ENCODE data around the gene DTHD1. TPM values are rescaled to one million over a fixed set of nuclear protein-coding genes. Genes with fewer than 3 reads are reported as not detected.

Gene DTHD1
- total RNA-seq, 1 donor from 2014 or later = not detected

GRCh38 chr4:36242629-36243354, 38.6 kb upstream of the DTHD1 start:
- no peak for TF ChIP-seq CTCF (conservative IDR thresholded peaks at IDR 0.05; ENCODE audit: low read depth, low read length)
- DNase-seq (ENCODE audit: low read depth) = no peak
- H3K4me3 ChIP-seq (ENCODE audit: low read depth, low read length) = peak overlapping the region; percentile 79

DNA sequence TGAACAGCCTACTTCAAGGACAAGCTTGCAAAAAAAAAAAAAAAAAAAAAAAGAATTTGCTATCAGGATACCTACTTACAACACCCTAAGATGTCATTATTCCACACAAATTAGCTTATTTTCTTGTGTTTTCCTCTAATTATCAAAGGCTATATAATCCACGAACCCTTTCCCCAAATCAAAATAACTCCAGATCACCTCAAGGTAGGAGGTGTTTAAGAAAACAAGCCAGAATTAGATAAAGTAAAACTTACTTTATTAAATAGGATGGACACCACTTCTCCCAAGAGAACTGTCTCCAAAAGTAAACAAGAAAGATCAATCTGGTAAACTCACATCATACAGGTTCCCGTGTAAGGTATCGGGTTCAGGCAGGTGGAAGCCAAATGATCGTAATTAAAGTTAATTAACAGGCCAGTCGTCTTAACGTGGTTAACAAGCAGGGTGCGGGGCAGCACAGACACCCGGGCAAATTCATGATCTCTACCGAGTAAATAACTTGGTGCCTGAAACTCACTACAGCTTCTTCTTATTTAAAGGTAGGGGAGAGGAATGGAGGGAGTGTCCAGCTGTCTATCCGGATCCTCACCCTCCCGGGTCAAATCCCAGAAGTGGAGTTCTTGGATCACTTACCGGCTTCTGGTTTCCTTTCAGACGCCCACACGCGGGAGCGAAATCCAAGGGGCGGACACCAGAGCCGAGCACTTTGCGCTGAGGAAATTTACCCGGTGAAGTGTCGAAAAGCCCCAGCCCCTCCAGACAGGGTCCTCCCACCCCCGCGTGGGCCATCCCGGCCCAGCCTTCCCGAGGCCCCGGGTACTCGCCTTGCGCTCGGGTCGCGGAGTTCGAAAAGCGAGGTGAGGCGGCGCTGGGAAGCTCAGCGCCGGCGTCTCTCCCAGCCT, 37.8 kb upstream of the DTHD1 start:
- H3K4me3 ChIP-seq (ENCODE audit: low read depth, low read length) = peak overlapping the region; percentile 79
- TF ChIP-seq CTCF (conservative IDR thresholded peaks at IDR 0.05; ENCODE audit: low read depth, low read length) = no peak
- DNase-seq (ENCODE audit: low read depth) = no peak

DNA sequence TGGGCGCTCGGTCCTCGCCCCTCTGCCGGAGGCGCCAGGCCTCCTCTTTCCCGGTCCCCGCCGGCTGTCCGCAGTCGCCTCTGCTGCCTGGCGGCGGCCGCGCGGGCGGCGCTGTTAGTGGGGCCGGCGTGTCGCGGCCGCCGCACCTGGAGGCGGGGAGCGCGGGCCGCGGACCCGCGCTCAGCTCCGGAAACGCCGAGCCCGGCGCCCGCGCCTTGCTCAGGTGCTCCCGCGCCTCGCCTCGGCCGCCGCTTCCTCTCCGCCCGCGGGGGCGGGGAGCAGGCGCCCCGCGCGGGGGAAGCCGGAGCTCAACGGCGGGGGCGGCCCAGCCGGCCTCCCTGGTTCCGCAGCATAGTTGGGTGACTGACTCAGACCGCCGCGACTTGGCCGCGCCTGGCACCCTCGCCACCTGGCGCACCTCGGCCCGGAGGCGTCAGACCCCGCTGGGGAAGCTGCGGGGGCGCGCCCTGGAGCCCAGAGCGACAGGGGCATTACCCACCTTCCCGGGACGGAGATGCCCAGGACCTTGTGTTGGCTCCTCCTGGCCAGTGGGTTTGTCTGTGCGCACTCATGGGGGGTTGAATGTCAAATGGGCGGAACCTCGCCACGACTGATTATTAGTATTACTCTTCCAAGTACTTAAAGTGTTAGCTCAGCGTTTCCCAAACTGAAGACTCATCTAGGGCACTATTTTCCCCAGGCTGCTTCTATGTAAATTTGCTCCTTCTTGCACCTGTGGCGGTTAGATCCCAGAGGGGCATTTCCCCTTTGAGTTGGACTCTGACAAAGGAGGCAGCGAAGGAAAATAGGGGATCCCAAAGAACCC, 36.9 kb upstream of the DTHD1 start, which contains the start of gene ARAP2:
ARAP2 (minus strand) TSS at position 258 of the 826 bp plus-strand sequence. CDS start 15,028 bp downstream, outside the sequence.
- no peak for TF ChIP-seq CTCF (conservative IDR thresholded peaks at IDR 0.05; ENCODE audit: low read depth, low read length)
- H3K4me3 ChIP-seq (ENCODE audit: low read depth, low read length) = peak within 1 kb of the TSS; percentile 79
- DNase-seq (ENCODE audit: low read depth) = no peak

- TF ChIP-seq CTCF (conservative IDR thresholded peaks at IDR 0.05; ENCODE audit: low read depth, low read length) = no peak
- no peak for DNase-seq (ENCODE audit: low read depth)
- no peak overlapping the region for H3K4me3 ChIP-seq (ENCODE audit: low read depth, low read length)
These were observed 31.8 kb upstream of the DTHD1 start for GRCh38 chr4:36249610-36250009.

DNA sequence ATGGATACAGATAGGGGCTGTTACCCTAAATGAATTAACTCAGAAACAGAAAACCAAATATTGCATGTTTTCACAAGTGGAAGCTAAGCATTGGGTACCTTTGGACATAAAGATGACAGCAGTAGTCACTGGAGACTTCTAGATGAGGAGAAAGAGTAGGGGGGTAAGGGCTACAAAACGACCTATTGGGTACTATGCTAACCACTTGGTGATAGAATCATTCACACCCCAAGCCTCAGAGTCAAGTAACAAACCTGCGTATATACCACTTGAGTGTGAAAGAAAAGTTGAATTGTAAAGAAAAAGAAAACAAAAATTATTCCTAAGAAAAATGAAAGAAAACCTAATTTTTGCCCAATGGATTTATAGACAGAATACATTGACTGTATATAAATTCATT, 29.4 kb upstream of the DTHD1 start:
- DNase-seq (ENCODE audit: low read depth) = no peak
- no peak overlapping the region for H3K4me3 ChIP-seq (ENCODE audit: low read depth, low read length)
- no peak for TF ChIP-seq CTCF (conservative IDR thresholded peaks at IDR 0.05; ENCODE audit: low read depth, low read length)

- no peak for TF ChIP-seq CTCF (conservative IDR thresholded peaks at IDR 0.05; ENCODE audit: low read depth, low read length)
- DNase-seq (ENCODE audit: low read depth) = no peak
These were observed 27.0 kb upstream of the DTHD1 start for GRCh38 chr4:36254371-36254770.

More at GRCh38 chr4:36254371-36254770, 27.0 kb upstream of the DTHD1 start:
- no peak overlapping the region for H3K4me3 ChIP-seq (ENCODE audit: low read depth, low read length)
